ENCODE results near the gene TMEM69.

DNA sequence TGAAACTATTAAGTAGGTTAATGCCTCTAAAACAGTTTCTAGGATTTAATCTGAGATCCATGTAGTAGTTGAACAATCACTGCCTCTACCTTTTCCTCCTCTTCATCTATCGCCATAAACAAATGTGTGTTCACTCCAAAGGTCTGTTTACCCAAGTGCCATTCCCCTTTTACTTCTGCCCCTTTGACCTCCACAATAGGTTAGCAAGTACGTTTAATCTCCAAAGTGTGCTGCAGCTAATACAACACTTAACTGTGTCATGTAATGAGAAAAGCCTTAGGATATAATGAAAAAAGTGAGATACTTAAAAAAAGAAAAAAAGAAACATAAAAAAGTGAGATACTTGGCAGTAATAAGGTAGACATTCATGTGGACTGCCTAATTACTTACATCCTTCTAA is 29.8 kb upstream of the TMEM69 start:
- no peak for TF ChIP-seq CTCF (IDR thresholded peaks at IDR 0.05)
- no peak for TF ChIP-seq POLR2A (IDR thresholded peaks at IDR 0.05)
- TF ChIP-seq POLR2AphosphoS5 (IDR thresholded peaks at IDR 0.05) = no peak
